Measurements from ENCODE around the gene ZNF341. TPM values are rescaled to one million over a fixed set of nuclear protein-coding genes. Genes with fewer than 3 reads are reported as not detected.

The ZNF341 gene
- total RNA-seq, 2 donors from 2014 or later, result 1.8 to 2.3 TPM

- Histone ChIP-seq H3K27me3 (replicated peaks; ENCODE audit: insufficient read depth) (no peaks in the 10 kb centered on the region), H3K9me3 (peaks cover 14% of the 10 kb centered on the region), H3K4me3 (peak overlapping the region; percentile 69), H3K27ac (peak overlapping the region; percentile 77 to 85), H3K4me1 (ENCODE audit: control insufficient read depth in 1 of 2, low read depth in 2 of 2) (peaks cover 0 to 26% of the 10 kb centered on the region in 2 donors), H3K36me3 (no peaks in the 10 kb centered on the region)
- no peak for TF ChIP-seq CTCF (IDR thresholded peaks at IDR 0.05)
- DNase-seq (ENCODE audit: low spot score) (no peak), ATAC-seq (ENCODE audit: insufficient number of reproducible peaks, low FRiP score, low read depth) (no peak)
Measured at GRCh38 chr20:33732166-33732970, 572 bp downstream of the ZNF341 start.

- H3K9me3 ChIP-seq, result peaks cover 16% of the 10 kb centered on the region
- ATAC-seq (ENCODE audit: insufficient number of reproducible peaks, low FRiP score, low read depth) (no peak), DNase-seq (ENCODE audit: low spot score) (no peak)
- peak overlapping the region in 1 of 2 donors; percentile 2 for H3K27ac ChIP-seq
- TF ChIP-seq CTCF (IDR thresholded peaks at IDR 0.05), result no peak
- no peak overlapping the region for H3K4me3 ChIP-seq
- H3K4me1 ChIP-seq (ENCODE audit: control insufficient read depth in 1 of 2, low read depth in 2 of 2), result peaks cover 0 to 26% of the 10 kb centered on the region in 2 donors
- no peaks in the 10 kb centered on the region for H3K36me3 ChIP-seq
- H3K27me3 ChIP-seq (replicated peaks; ENCODE audit: insufficient read depth), result no peaks in the 10 kb centered on the region
Measured at GRCh38 chr20:33733654-33734576, 2.1 kb downstream of the ZNF341 start.

GRCh38 chr20:33736962-33737361, 5.2 kb downstream of the ZNF341 start:
- H3K9me3 ChIP-seq, result peaks cover 16% of the 10 kb centered on the region
- H3K4me3 ChIP-seq, result no peak overlapping the region
- DNase-seq (ENCODE audit: low spot score) (no peak), ATAC-seq (ENCODE audit: insufficient number of reproducible peaks, low FRiP score, low read depth) (no peak)
- no peaks in the 10 kb centered on the region for H3K36me3 ChIP-seq
- no peaks in the 10 kb centered on the region for H3K27me3 ChIP-seq (replicated peaks; ENCODE audit: insufficient read depth)
- no peak overlapping the region for H3K27ac ChIP-seq
- TF ChIP-seq CTCF (IDR thresholded peaks at IDR 0.05), result no peak
- peaks cover 0 to 20% of the 10 kb centered on the region in 2 donors for H3K4me1 ChIP-seq (ENCODE audit: control insufficient read depth in 1 of 2, low read depth in 2 of 2)

GRCh38 chr20:33739493-33739892, 7.7 kb downstream of the ZNF341 start:
- Histone ChIP-seq H3K4me3 (no peak overlapping the region), H3K27me3 (replicated peaks; ENCODE audit: insufficient read depth) (no peaks in the 10 kb centered on the region), H3K9me3 (peaks cover 16% of the 10 kb centered on the region), H3K36me3 (no peaks in the 10 kb centered on the region), H3K27ac (no peak overlapping the region), H3K4me1 (ENCODE audit: control insufficient read depth in 1 of 2, low read depth in 2 of 2) (no peaks in the 10 kb centered on the region)
- no peak for TF ChIP-seq CTCF (IDR thresholded peaks at IDR 0.05)
- no peak for DNase-seq (ENCODE audit: low spot score)
- no peak for ATAC-seq (ENCODE audit: insufficient number of reproducible peaks, low FRiP score, low read depth)

- peaks cover 16% of the 10 kb centered on the region for H3K9me3 ChIP-seq
- TF ChIP-seq CTCF (IDR thresholded peaks at IDR 0.05), result no peak
- H3K27me3 ChIP-seq (replicated peaks; ENCODE audit: insufficient read depth), result no peaks in the 10 kb centered on the region
- no peak for ATAC-seq (ENCODE audit: insufficient number of reproducible peaks, low FRiP score, low read depth)
- no peak for DNase-seq (ENCODE audit: low spot score)
- H3K36me3 ChIP-seq, result no peaks in the 10 kb centered on the region
- no peak overlapping the region for H3K27ac ChIP-seq
- no peak overlapping the region for H3K4me3 ChIP-seq
- H3K4me1 ChIP-seq (ENCODE audit: control insufficient read depth in 1 of 2, low read depth in 2 of 2), result no peaks in the 10 kb centered on the region
Measured at GRCh38 chr20:33740189-33740588, 8.4 kb downstream of the ZNF341 start.
